B cell (primary cell): ENCODE data around the gene APBA3. TPM values are rescaled to one million over a fixed set of nuclear protein-coding genes. Genes with fewer than 3 reads are reported as not detected.

Experiments used
- ATAC-seq: fragments of 200-7000 bp; cut with Tn5 transposase; one replicate; pipeline ENCODE4 v1.10.0; 2021; ENCODE audit warnings: low read depth, mild to moderate bottlenecking, moderate number of reproducible peaks, moderate library complexity
- CTCF ChIA-PET: fragments of 350-600 bp; sonication (Branson Sonifier 250); formaldehyde crosslinking; loops from one replicate; lab custom pipeline; 2021; ENCODE audit warnings: antibody characterized with exemption, inconsistent platforms; lab: Charles Lee
- POLR2A ChIA-PET: fragments of 350-600 bp; sonication (Branson Sonifier 250); formaldehyde crosslinking; loops from one replicate; lab custom pipeline; 2021; ENCODE audit warnings: antibody characterized with exemption; lab: Charles Lee
- DNase-seq: peaks from one replicate; pipeline ENCODE4 v3.0.0; 2013
- H2AFZ ChIP-seq: 2 replicates; pipeline ENCODE4 v1.6.1; 2012; ENCODE audit warnings: mild to moderate bottlenecking, low read depth, low read length; ENCODE audit not compliant: insufficient read depth, poor library complexity, severe bottlenecking
- H3K27ac ChIP-seq, 2 donors: 1 replicate in 1 of 2; 2 replicates in 1 of 2; pipeline ENCODE4 v1.5.1; 2012 to 2013; ENCODE audit warnings: low read length in 2 of 2, mild to moderate bottlenecking in 2 of 2, moderate library complexity in 1 of 2
- H3K27me3 ChIP-seq, 4 experiments: fragments of 200-600 bp in 1 of 4; sonication (generic) in 1 of 4; replicated peaks in 1 of 4; 1 replicate in 2 of 4; 2 replicates in 2 of 4; pipeline versions ENCODE4 v1.6.1 to v1.7.0; 2013 to 2016; ENCODE audit warnings: low read length in 3 of 4, mild to moderate bottlenecking in 2 of 4, mixed read lengths in 1 of 4, moderate library complexity in 1 of 4; ENCODE audit not compliant: insufficient read depth in 4 of 4, control insufficient read depth in 3 of 4; ENCODE audit errors: control extremely low read depth in 1 of 4
- H3K36me3 ChIP-seq, 2 experiments: replicated peaks in 1 of 2; 1 replicate in 1 of 2; 2 replicates in 1 of 2; pipeline versions ENCODE4 v1.6.1 to v1.7.1; 2013; ENCODE audit warnings: low read length in 1 of 2; ENCODE audit not compliant: insufficient read depth in 2 of 2, control insufficient read depth in 1 of 2; ENCODE audit errors: control extremely low read depth in 1 of 2, extremely low read depth in 1 of 2
- H3K4me1 ChIP-seq, 2 donors: fragments of 200-600 bp in 1 of 2; sonication (generic) in 1 of 2; 1 replicate in 1 of 2; 2 replicates in 1 of 2; pipeline versions ENCODE4 v1.5.1 to v1.6.1; 2013 to 2017; ENCODE audit warnings: low read length in 2 of 2; ENCODE audit not compliant: control insufficient read depth in 2 of 2, insufficient read depth in 2 of 2
- H3K4me2 ChIP-seq: replicated peaks from 2 replicates; pipeline ENCODE3; 2012; ENCODE audit warnings: mild to moderate bottlenecking, low read depth, low read length; ENCODE audit not compliant: poor library complexity, severe bottlenecking
- H3K4me3 ChIP-seq, 5 experiments: fragments of 200-600 bp in 1 of 5; sonication (generic) in 1 of 5; 1 replicate in 3 of 5; 2 replicates in 2 of 5; pipeline versions ENCODE4 v1.5.1 to v1.7.0; 2011 to 2016; ENCODE audit warnings: low read length in 4 of 5, mild to moderate bottlenecking in 4 of 5, low read depth in 2 of 5, control low read depth in 1 of 5, moderate library complexity in 1 of 5; ENCODE audit not compliant: insufficient read depth in 1 of 5; ENCODE audit errors: control extremely low read depth in 1 of 5, extremely low read depth in 1 of 5
- H3K79me2 ChIP-seq: fragments of 200-600 bp; sonication (generic); one replicate; pipeline ENCODE4 v1.6.0; 2016; ENCODE audit warnings: low read length; ENCODE audit not compliant: control insufficient read depth, insufficient read depth
- H3K9ac ChIP-seq: fragments of 200-600 bp; sonication (generic); 2 replicates; pipeline ENCODE4 v1.6.1; 2017; ENCODE audit warnings: mild to moderate bottlenecking, low read length, moderate library complexity
- H3K9me3 ChIP-seq, 3 donors: one replicate each; pipeline versions ENCODE4 v1.6.1 to v1.7.1; 2013; ENCODE audit warnings: low read length in 2 of 3; ENCODE audit not compliant: control insufficient read depth in 2 of 3, insufficient read depth in 1 of 3; ENCODE audit errors: control extremely low read depth in 1 of 3
- H4K20me1 ChIP-seq: 2 replicates; pipeline ENCODE4 v1.6.0; 2012; ENCODE audit warnings: mild to moderate bottlenecking, low read length; ENCODE audit not compliant: insufficient read depth, control insufficient read depth, poor library complexity, severe bottlenecking
- H3K27ac Mint-ChIP-seq: one replicate; pipeline ENCODE4 v1.8.0; 2021; ENCODE audit warnings: mixed read lengths
- H3K27me3 Mint-ChIP-seq: one replicate; pipeline ENCODE4 v1.8.0; 2021; ENCODE audit warnings: mixed read lengths
- H3K4me1 Mint-ChIP-seq: one replicate; pipeline ENCODE4 v1.8.0; 2021; ENCODE audit warnings: mixed read lengths
- H3K4me3 Mint-ChIP-seq: one replicate; pipeline ENCODE4 v1.8.0; 2021; ENCODE audit warnings: mixed read lengths
- H3K9me3 Mint-ChIP-seq: one replicate; pipeline ENCODE4 v1.8.0; 2022; ENCODE audit warnings: mixed read lengths; ENCODE audit not compliant: insufficient read depth
- EZH2 ChIP-seq: IDR thresholded peaks from 2 replicates; pipeline ENCODE4 v1.6.1; 2012; ENCODE audit warnings: borderline replicate concordance, low read depth, mild to moderate bottlenecking, moderate library complexity, low read length; ENCODE audit not compliant: insufficient read depth, poor library complexity, severe bottlenecking
- WGBS: methylation state at CpG from one replicate; pipeline ENCODE4 v1.1.5; 2013; ENCODE audit warnings: missing lambda C conversion rate; ENCODE audit not compliant: insufficient coverage; 5-methylcytosine and 5-hydroxymethylcytosine counted together
- intact Hi-C: fragments of 100-400 bp; cut with micrococcal nuclease; formaldehyde crosslinking; loops from one replicate; pipeline ENCODE4 v1.10.0; 2022
- polyA plus RNA-seq: library from polyadenylated mRNA; depleted of rRNA; stranded (reverse); fragments of >200 nt; gene quantifications from 2 replicates; pipeline ENCODE4 v1.2.3, GENCODE V29; 2012
- total RNA-seq, 2 donors: library from RNA; stranded (reverse); fragments of 120-200 nt in 1 of 2; gene quantifications; 1 replicate in 1 of 2; 2 replicates in 1 of 2; pipeline versions ENCODE4 v1.2.3 to v1.2.4, GENCODE V29; 2013 to 2022
- TF ChIP-seq, protein P1 (sequence below): fragments of 200-600 bp; IDR thresholded peaks from one replicate; pipeline ENCODE4 v1.8.0; 2022; ENCODE audit warnings: antibody characterized with exemption, mild to moderate bottlenecking

APBA3 gene
- total and polyA plus RNA-seq, 2 donors (not counting 1 experiment from before 2014, with no cell fraction given): 61.4 to 91.2 TPM

DNA sequence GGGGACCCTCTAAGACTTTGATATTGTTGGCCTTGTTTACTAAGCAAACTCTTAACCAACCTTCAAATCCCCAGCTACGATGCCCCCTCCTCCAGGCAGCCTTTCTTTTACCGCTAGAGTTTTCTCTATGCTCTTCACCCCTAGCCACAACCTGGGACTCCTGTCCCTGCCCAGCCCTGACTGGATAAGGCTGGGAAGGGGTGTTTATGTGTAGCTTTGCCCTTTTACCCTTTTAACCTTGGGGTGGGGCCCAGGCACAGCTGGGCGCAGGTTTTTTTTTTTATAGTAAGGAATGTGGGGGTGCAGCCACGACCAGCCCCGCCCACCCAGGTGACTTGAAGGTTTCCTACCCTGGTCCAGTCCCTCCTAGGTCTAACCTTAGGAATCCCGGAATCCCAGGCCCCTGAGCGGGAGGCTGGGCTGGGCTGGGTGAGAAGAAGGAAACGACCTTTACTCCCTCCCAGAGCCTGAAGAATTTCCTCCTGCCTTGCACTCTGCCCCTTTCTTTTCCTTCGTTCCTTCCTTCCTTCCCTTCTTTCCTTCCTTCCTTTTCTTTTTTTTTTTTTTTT lies 41.1 kb downstream of the APBA3 start:
- H3K27me3 ChIP-seq: peaks cover 0 to 42% (median 21%) of the 10 kb centered on the region in 4 experiments
- no peaks in the 10 kb centered on the region for H3K9me3 Mint-ChIP-seq
- no peak overlapping the region for H3K4me3 ChIP-seq
- H4K20me1 ChIP-seq: no peaks in the 10 kb centered on the region
- no peak overlapping the region for H3K9ac ChIP-seq
- ATAC-seq: no peak
- H3K4me3 Mint-ChIP-seq: no peak overlapping the region
- H3K4me1 Mint-ChIP-seq: peaks cover 11% of the 10 kb centered on the region
- WGBS: 29% methylated on average over 7 of the region's 9 CpGs
- no peaks in the 10 kb centered on the region for H3K79me2 ChIP-seq
- peak overlapping the region; percentile 81 for H3K4me2 ChIP-seq
- H3K27ac ChIP-seq: no peak overlapping the region
- H3K4me1 ChIP-seq: peaks cover 16 to 20% of the 10 kb centered on the region in 2 donors
- POLR2A ChIA-PET: interaction anchor here (1.2 kb wide), 1 partner anchor 164 kb away, joined by 5 read pairs; no protein-coding TSS in a partner anchor
- intact Hi-C loops: no loop called here
- peaks cover 0 to 12% (median 0%) of the 10 kb centered on the region in 3 donors for H3K9me3 ChIP-seq
- DNase-seq: no peak
- H3K27ac Mint-ChIP-seq: no peak overlapping the region
- peaks cover 21% of the 10 kb centered on the region for H3K27me3 Mint-ChIP-seq
- CTCF ChIA-PET: interaction anchor here (0.7 to 1.2 kb wide), 5 partner anchors 18 to 101 kb away, joined by 3 to 4 read pairs (median 3); no protein-coding TSS in a partner anchor
- H3K36me3 ChIP-seq: no peaks in the 10 kb centered on the region
- H2AFZ ChIP-seq: no peak overlapping the region
- TF ChIP-seq, protein P1, sequence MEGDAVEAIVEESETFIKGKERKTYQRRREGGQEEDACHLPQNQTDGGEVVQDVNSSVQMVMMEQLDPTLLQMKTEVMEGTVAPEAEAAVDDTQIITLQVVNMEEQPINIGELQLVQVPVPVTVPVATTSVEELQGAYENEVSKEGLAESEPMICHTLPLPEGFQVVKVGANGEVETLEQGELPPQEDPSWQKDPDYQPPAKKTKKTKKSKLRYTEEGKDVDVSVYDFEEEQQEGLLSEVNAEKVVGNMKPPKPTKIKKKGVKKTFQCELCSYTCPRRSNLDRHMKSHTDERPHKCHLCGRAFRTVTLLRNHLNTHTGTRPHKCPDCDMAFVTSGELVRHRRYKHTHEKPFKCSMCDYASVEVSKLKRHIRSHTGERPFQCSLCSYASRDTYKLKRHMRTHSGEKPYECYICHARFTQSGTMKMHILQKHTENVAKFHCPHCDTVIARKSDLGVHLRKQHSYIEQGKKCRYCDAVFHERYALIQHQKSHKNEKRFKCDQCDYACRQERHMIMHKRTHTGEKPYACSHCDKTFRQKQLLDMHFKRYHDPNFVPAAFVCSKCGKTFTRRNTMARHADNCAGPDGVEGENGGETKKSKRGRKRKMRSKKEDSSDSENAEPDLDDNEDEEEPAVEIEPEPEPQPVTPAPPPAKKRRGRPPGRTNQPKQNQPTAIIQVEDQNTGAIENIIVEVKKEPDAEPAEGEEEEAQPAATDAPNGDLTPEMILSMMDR: no peak
- no peak for TF ChIP-seq EZH2

DNA sequence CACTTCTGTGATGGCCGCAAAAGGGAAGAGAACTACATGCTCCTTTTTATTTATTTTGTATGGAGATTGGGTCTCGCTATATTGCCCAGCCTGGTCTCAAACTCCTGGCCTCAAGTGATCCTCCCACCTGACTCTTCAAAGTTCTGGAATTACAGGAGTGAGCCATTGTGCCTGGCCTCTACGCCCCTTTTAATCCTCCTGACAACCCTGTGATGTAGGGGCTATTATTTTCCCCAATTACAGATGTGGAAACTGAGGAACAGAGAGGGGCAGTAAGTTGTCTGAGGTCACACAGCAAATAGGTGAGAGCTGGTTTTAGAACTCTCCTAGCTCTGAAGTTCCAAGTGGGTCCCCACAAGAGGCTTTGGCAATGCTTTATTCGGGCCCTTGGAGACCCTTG lies 41.6 kb downstream of the APBA3 start:
- no peaks in the 10 kb centered on the region for H3K36me3 ChIP-seq
- POLR2A ChIA-PET: no interaction called here
- no peaks in the 10 kb centered on the region for H3K79me2 ChIP-seq
- Mint-ChIP-seq H3K4me3 (no peak overlapping the region), H3K27me3 (peaks cover 21% of the 10 kb centered on the region), H3K9me3 (no peaks in the 10 kb centered on the region), H3K27ac (no peak overlapping the region), H3K4me1 (peaks cover 11% of the 10 kb centered on the region)
- peaks cover 0 to 12% (median 0%) of the 10 kb centered on the region in 3 donors for H3K9me3 ChIP-seq
- no peaks in the 10 kb centered on the region for H4K20me1 ChIP-seq
- H3K27ac ChIP-seq: no peak overlapping the region
- CTCF ChIA-PET: interaction anchor here (0.6 to 2.0 kb wide), 7 partner anchors 11 to 102 kb away, joined by 3 to 7 read pairs (median 3); partner anchors contain the start of gene TJP3
- H3K4me1 ChIP-seq: peaks cover 16 to 20% of the 10 kb centered on the region in 2 donors
- no peak overlapping the region for H3K4me3 ChIP-seq
- H3K9ac ChIP-seq: no peak overlapping the region
- H3K4me2 ChIP-seq: no peak overlapping the region
- H3K27me3 ChIP-seq: peaks cover 0 to 42% (median 21%) of the 10 kb centered on the region in 4 experiments
- ATAC-seq (no peak), DNase-seq (no peak)
- WGBS: 100% methylated on average over 1 of the region's 4 CpGs
- intact Hi-C loops: no loop called here
- TF ChIP-seq EZH2: no peak
- TF ChIP-seq, protein P1: no peak
- no peak overlapping the region for H2AFZ ChIP-seq
